T-cell (primary cell): ENCODE measurements around the gene THADA. TPM values are rescaled to one million over a fixed set of nuclear protein-coding genes. Genes with fewer than 3 reads are reported as not detected.
A peak's percentile ranks its signal among the peaks of the same experiment; 100 is the strongest.

ENCODE experiments used
- ATAC-seq, 4 experiments: fragments of 200-7000 bp in 3 of 4; fragments of 150-1000 bp in 1 of 4; cut with Tn5 transposase; replicated peaks in 1 of 4; 1 replicate in 3 of 4; 2 replicates in 1 of 4; pipeline ENCODE4 v1.10.0; 2021; ENCODE audit warnings: moderate library complexity in 3 of 4, mild to moderate bottlenecking in 2 of 4, moderate number of reproducible peaks in 1 of 4
- CTCF ChIA-PET, 2 donors: fragments of 300-600 bp; sonication (Branson Sonifier 250); formaldehyde crosslinking; loops; one replicate each; lab custom pipeline; 2022; ENCODE audit warnings: antibody characterized with exemption in 2 of 2; lab: Charles Lee
- POLR2A ChIA-PET, 2 donors: fragments of 300-600 bp; sonication (Branson Sonifier 250); formaldehyde crosslinking; loops; one replicate each; lab custom pipeline; 2022; ENCODE audit warnings: antibody characterized with exemption in 2 of 2; lab: Charles Lee
- DNase-seq, 35 experiments: peaks; one replicate each; pipeline versions ENCODE4 v3.0.0 to v3.0.0-alpha.2; 2013 to 2023
- H3K27ac ChIP-seq: one replicate; pipeline ENCODE4 v1.5.1; 2013; ENCODE audit warnings: low read length
- H3K27me3 ChIP-seq, 2 experiments: replicated peaks in 1 of 2; 1 replicate in 1 of 2; 2 replicates in 1 of 2; pipeline versions ENCODE4 v1.6.1 to v1.7.0; 2013; ENCODE audit warnings: low read length in 1 of 2, mixed read lengths in 1 of 2; ENCODE audit not compliant: control insufficient read depth in 2 of 2, insufficient read depth in 2 of 2; ENCODE audit errors: extremely low read depth in 1 of 2
- H3K36me3 ChIP-seq, 2 donors: 1 replicate in 1 of 2; 2 replicates in 1 of 2; pipeline versions ENCODE4 v1.6.1 to v1.7.0; 2013; ENCODE audit warnings: low read length in 1 of 2; ENCODE audit not compliant: control insufficient read depth in 2 of 2, insufficient read depth in 1 of 2; ENCODE audit errors: extremely low read depth in 1 of 2
- H3K4me1 ChIP-seq, 2 experiments: 1 replicate in 1 of 2; 2 replicates in 1 of 2; pipeline versions ENCODE4 v1.6.1 to v1.7.0; 2013; ENCODE audit warnings: low read length in 2 of 2, mixed read lengths in 1 of 2; ENCODE audit not compliant: insufficient read depth in 2 of 2, control insufficient read depth in 1 of 2; ENCODE audit errors: extremely low read depth in 1 of 2
- H3K4me3 ChIP-seq, 2 donors: 1 replicate in 1 of 2; 2 replicates in 1 of 2; pipeline versions ENCODE4 v1.5.1 to v1.7.0; 2013; ENCODE audit warnings: mild to moderate bottlenecking in 2 of 2, low read length in 1 of 2, moderate library complexity in 1 of 2; ENCODE audit not compliant: control insufficient read depth in 1 of 2; ENCODE audit errors: extremely low read depth in 1 of 2
- H3K9me3 ChIP-seq: 2 replicates; pipeline ENCODE4 v1.7.0; 2013
- H3K27ac Mint-ChIP-seq, 2 donors: one replicate each; pipeline ENCODE4 v1.8.0; 2020 to 2021; ENCODE audit warnings: mild to moderate bottlenecking in 2 of 2, mixed read lengths in 2 of 2
- H3K27me3 Mint-ChIP-seq, 2 donors: one replicate each; pipeline ENCODE4 v1.8.0; 2021 to 2022; ENCODE audit warnings: mixed read lengths in 2 of 2
- H3K36me3 Mint-ChIP-seq: one replicate; pipeline ENCODE4 v1.8.0; 2021; ENCODE audit warnings: mixed read lengths
- H3K4me1 Mint-ChIP-seq, 3 donors: one replicate each; pipeline ENCODE4 v1.8.0; 2020 to 2022; ENCODE audit warnings: mixed read lengths in 3 of 3, mild to moderate bottlenecking in 1 of 3
- H3K4me3 Mint-ChIP-seq, 3 donors: one replicate each; pipeline ENCODE4 v1.8.0; 2020 to 2022; ENCODE audit warnings: mild to moderate bottlenecking in 3 of 3, mixed read lengths in 3 of 3, moderate library complexity in 3 of 3
- H3K9me3 Mint-ChIP-seq, 3 donors: one replicate each; pipeline ENCODE4 v1.8.0; 2020 to 2022; ENCODE audit warnings: mixed read lengths in 3 of 3
- WGBS: methylation state at CpG from one replicate; pipeline ENCODE4 v1.1.5; 2013; ENCODE audit warnings: missing lambda C conversion rate; ENCODE audit not compliant: insufficient coverage; 5-methylcytosine and 5-hydroxymethylcytosine counted together
- total RNA-seq, 35 experiments: library from RNA in 6 of 35; stranded (reverse) in 6 of 35; fragments of 120-200 nt in 1 of 35; gene quantifications; one replicate each; pipeline versions ENCODE4 v1.2.1 to v1.2.4 and lab custom pipeline; 2013 to 2026

THADA gene
- total RNA-seq, 5 donors from 2014 or later (not counting 1 experiment from before 2014, with no cell fraction given), result 36.4 to 50.5 (median 40.6) TPM

- Mint-ChIP-seq H3K27ac (no peak overlapping the region), H3K27me3 (no peaks in the 10 kb centered on the region), H3K4me3 (no peak overlapping the region), H3K9me3 (no peaks in the 10 kb centered on the region), H3K36me3 (peaks cover 46% of the 10 kb centered on the region), H3K4me1 (peaks cover 0 to 9% (median 6%) of the 10 kb centered on the region in 3 donors)
- Histone ChIP-seq H3K4me1 (no peaks in the 10 kb centered on the region), H3K4me3 (no peak overlapping the region), H3K27me3 (no peaks in the 10 kb centered on the region), H3K27ac (no peak overlapping the region), H3K9me3 (no peaks in the 10 kb centered on the region), H3K36me3 (peaks cover 0 to 14% of the 10 kb centered on the region in 2 donors)
- ATAC-seq, result no peak
- POLR2A ChIA-PET, result no interaction called here
- CTCF ChIA-PET, result no interaction called here
- WGBS, result no CpG with 5 or more reads among the region's 2 CpGs
- no peak for DNase-seq
Measured at GRCh38 chr2:43437363-43437762, 158.5 kb downstream of the THADA start.

DNA sequence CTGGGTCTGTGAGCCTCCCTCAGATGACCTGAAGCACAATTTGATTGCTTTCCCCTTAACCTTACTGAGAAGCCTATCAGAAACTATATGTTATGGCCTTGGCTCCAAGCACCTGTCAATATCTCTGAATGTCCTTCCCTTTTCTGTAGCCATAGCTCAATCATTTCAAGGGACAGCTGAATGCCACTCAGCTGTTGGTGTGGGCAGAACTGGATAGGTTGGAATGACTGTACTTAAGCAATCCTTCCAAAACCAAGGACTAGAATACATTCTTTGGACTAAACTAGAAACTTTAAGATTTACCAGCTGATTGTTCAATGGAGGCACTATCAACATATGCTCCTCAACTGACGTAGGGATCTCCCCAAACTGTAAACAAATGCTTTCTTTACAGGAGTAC lies 159.4 kb downstream of the THADA start:
- Mint-ChIP-seq H3K27ac (no peak overlapping the region), H3K9me3 (no peaks in the 10 kb centered on the region), H3K27me3 (no peaks in the 10 kb centered on the region), H3K4me3 (no peak overlapping the region), H3K4me1 (peaks cover 0 to 9% (median 3%) of the 10 kb centered on the region in 3 donors), H3K36me3 (peaks cover 38% of the 10 kb centered on the region)
- ATAC-seq, result no peak
- Histone ChIP-seq H3K9me3 (no peaks in the 10 kb centered on the region), H3K36me3 (peaks cover 0 to 14% of the 10 kb centered on the region in 2 donors), H3K27me3 (no peaks in the 10 kb centered on the region), H3K4me1 (no peaks in the 10 kb centered on the region), H3K4me3 (no peak overlapping the region), H3K27ac (no peak overlapping the region)
- no peak for DNase-seq
- no CpG with 5 or more reads among the region's 1 CpG for WGBS
- POLR2A ChIA-PET, result no interaction called here
- CTCF ChIA-PET, result no interaction called here

- ATAC-seq, result no peak
- Histone ChIP-seq H3K9me3 (no peaks in the 10 kb centered on the region), H3K27ac (no peak overlapping the region), H3K4me1 (no peaks in the 10 kb centered on the region), H3K36me3 (peaks cover 0 to 14% of the 10 kb centered on the region in 2 donors), H3K4me3 (no peak overlapping the region), H3K27me3 (no peaks in the 10 kb centered on the region)
- Mint-ChIP-seq H3K27me3 (no peaks in the 10 kb centered on the region), H3K27ac (no peak overlapping the region), H3K4me3 (no peak overlapping the region), H3K36me3 (peaks cover 42% of the 10 kb centered on the region), H3K9me3 (no peaks in the 10 kb centered on the region), H3K4me1 (peaks cover 0 to 9% (median 3%) of the 10 kb centered on the region in 3 donors)
- no peak for DNase-seq
- ChIA-PET CTCF (no interaction called here), POLR2A (no interaction called here)
Measured at GRCh38 chr2:43435746-43436145, 160.1 kb downstream of the THADA start.

GRCh38 chr2:43430489-43430888 lies 165.3 kb downstream of the THADA start:
- no peak for ATAC-seq
- peak overlapping the region in 1 of 2 donors; percentile 11 for H3K27ac Mint-ChIP-seq
- ChIA-PET CTCF (no interaction called here), POLR2A (no interaction called here)
- no peaks in the 10 kb centered on the region for H3K27me3 ChIP-seq
- peaks cover 13 to 15% of the 10 kb centered on the region in 2 experiments for H3K4me1 ChIP-seq
- H3K4me3 ChIP-seq, result no peak overlapping the region
- no peak for DNase-seq
- H3K4me3 Mint-ChIP-seq, result no peak overlapping the region
- H3K9me3 Mint-ChIP-seq, result no peaks in the 10 kb centered on the region
- peaks cover 35% of the 10 kb centered on the region for H3K36me3 Mint-ChIP-seq
- no peaks in the 10 kb centered on the region for H3K27me3 Mint-ChIP-seq
- peaks cover 20 to 23% (median 23%) of the 10 kb centered on the region in 3 donors for H3K4me1 Mint-ChIP-seq
- H3K27ac ChIP-seq, result no peak overlapping the region
- no peaks in the 10 kb centered on the region for H3K9me3 ChIP-seq
- 95% methylated on average over 2 of the region's 2 CpGs for WGBS
- H3K36me3 ChIP-seq, result peaks cover 2 to 14% of the 10 kb centered on the region in 2 donors

- H3K27ac ChIP-seq, result no peak overlapping the region
- no CpG with 5 or more reads among the region's 3 CpGs for WGBS
- ChIA-PET CTCF (no interaction called here), POLR2A (no interaction called here)
- H3K36me3 ChIP-seq, result peaks cover 2 to 8% of the 10 kb centered on the region in 2 donors
- ATAC-seq (no peak), DNase-seq (no peak)
- H3K27ac Mint-ChIP-seq, result no peak overlapping the region
- H3K27me3 Mint-ChIP-seq, result no peaks in the 10 kb centered on the region
- no peaks in the 10 kb centered on the region for H3K9me3 Mint-ChIP-seq
- no peaks in the 10 kb centered on the region for H3K27me3 ChIP-seq
- H3K4me1 ChIP-seq, result peaks cover 20 to 23% of the 10 kb centered on the region in 2 experiments
- peaks cover 30 to 34% (median 33%) of the 10 kb centered on the region in 3 donors for H3K4me1 Mint-ChIP-seq
- H3K36me3 Mint-ChIP-seq, result peaks cover 36% of the 10 kb centered on the region
- H3K4me3 Mint-ChIP-seq, result no peak overlapping the region
- no peak overlapping the region for H3K4me3 ChIP-seq
- no peaks in the 10 kb centered on the region for H3K9me3 ChIP-seq
Measured at GRCh38 chr2:43429369-43429768, 166.5 kb downstream of the THADA start.

GRCh38 chr2:43427032-43427424 lies 168.8 kb downstream of the THADA start:
- H3K36me3 Mint-ChIP-seq, result peaks cover 38% of the 10 kb centered on the region
- H3K27me3 Mint-ChIP-seq, result no peaks in the 10 kb centered on the region
- ChIA-PET POLR2A (no interaction called here), CTCF (interaction anchor here in 1 of 2 donors (0.6 to 0.7 kb wide), 2 partner anchors 57 to 114 kb away, joined by 3 read pairs; no protein-coding TSS in a partner anchor)
- Histone ChIP-seq H3K36me3 (peaks cover 0 to 2% of the 10 kb centered on the region in 2 donors), H3K9me3 (no peaks in the 10 kb centered on the region), H3K4me3 (no peak overlapping the region), H3K27me3 (no peaks in the 10 kb centered on the region), H3K4me1 (peaks cover 23% of the 10 kb centered on the region in 2 experiments), H3K27ac (peak overlapping the region; percentile 68)
- peaks cover 34 to 43% (median 37%) of the 10 kb centered on the region in 3 donors for H3K4me1 Mint-ChIP-seq
- peak overlapping the region in 2 of 3 donors; percentile 17 to 20 for H3K4me3 Mint-ChIP-seq
- H3K27ac Mint-ChIP-seq, result peak overlapping the region; percentile 88 to 90
- no peak for ATAC-seq
- 81% methylated on average over 3 of the region's 8 CpGs for WGBS
- no peaks in the 10 kb centered on the region for H3K9me3 Mint-ChIP-seq
- no peak for DNase-seq
